Measurements from ENCODE around the gene HPCAL1. TPM values are rescaled to one million over a fixed set of nuclear protein-coding genes. Genes with fewer than 3 reads are reported as not detected.

Gene HPCAL1
- 401 TPM for total RNA-seq

GRCh38 chr2:10302479-10303180 lies at the start of gene HPCAL1:
TSS of gene HPCAL1 (plus strand) at chr2:10302904. CDS start at chr2:10419758, 116,854 bp downstream.
- peak; percentile 30 to 90 for DNase-seq (ENCODE audit: low spot score in 2 of 2)
- intact Hi-C loops (cut with DNase I), result loop anchor here (1.0 to 10.0 kb wide), 6 partner anchors 17 to 510 kb away; partner anchors contain the start of genes KLF11, ODC1, PDIA6 and RRM2
- Histone ChIP-seq H3K27me3 (no peaks in the 10 kb centered on the region), H3K4me3 (peak within 1 kb of the TSS; percentile 68 to 92), H3K9me3 (no peaks in the 10 kb centered on the region), H3K4me1 (peaks cover 0 to 6% of the 10 kb centered on the region in 2 donors), H3K27ac (peak within 1 kb of the TSS; percentile 78 to 84), H3K36me3 (no peaks in the 10 kb centered on the region)
- TF ChIP-seq CTCF (IDR thresholded peaks at IDR 0.05), result peak; percentile 50 to 70 (median 59)

GRCh38 chr2:10253596-10254372 lies 48.9 kb upstream of the HPCAL1 start:
- Histone ChIP-seq H3K36me3 (no peaks in the 10 kb centered on the region), H3K4me3 (no peak overlapping the region), H3K27me3 (no peaks in the 10 kb centered on the region), H3K9me3 (peaks cover 0 to 21% of the 10 kb centered on the region in 2 donors), H3K4me1 (no peaks in the 10 kb centered on the region), H3K27ac (no peak overlapping the region)
- DNase-seq (ENCODE audit: low spot score in 2 of 2), result no peak
- intact Hi-C loops (cut with DNase I), result no loop called here
- TF ChIP-seq CTCF (IDR thresholded peaks at IDR 0.05), result no peak

GRCh38 chr2:10254373-10255188 lies 48.1 kb upstream of the HPCAL1 start:
- intact Hi-C loops (cut with DNase I), result no loop called here
- Histone ChIP-seq H3K27ac (no peak overlapping the region), H3K4me1 (no peaks in the 10 kb centered on the region), H3K36me3 (no peaks in the 10 kb centered on the region), H3K9me3 (peaks cover 0 to 13% of the 10 kb centered on the region in 2 donors), H3K4me3 (no peak overlapping the region), H3K27me3 (no peaks in the 10 kb centered on the region)
- TF ChIP-seq CTCF (IDR thresholded peaks at IDR 0.05), result no peak
- no peak for DNase-seq (ENCODE audit: low spot score in 2 of 2)

- TF ChIP-seq CTCF (IDR thresholded peaks at IDR 0.05), result no peak
- no peak for DNase-seq (ENCODE audit: low spot score in 2 of 2)
- no peaks in the 10 kb centered on the region for H3K36me3 ChIP-seq
- no peak overlapping the region for H3K27ac ChIP-seq
- H3K4me3 ChIP-seq, result no peak overlapping the region
- H3K9me3 ChIP-seq, result peaks cover 0 to 4% of the 10 kb centered on the region in 2 donors
- intact Hi-C loops (cut with DNase I), result no loop called here
- no peaks in the 10 kb centered on the region for H3K4me1 ChIP-seq
- no peaks in the 10 kb centered on the region for H3K27me3 ChIP-seq
Measured at GRCh38 chr2:10255189-10256030, 47.3 kb upstream of the HPCAL1 start.

- Histone ChIP-seq H3K36me3 (no peaks in the 10 kb centered on the region), H3K9me3 (no peaks in the 10 kb centered on the region), H3K4me3 (no peak overlapping the region), H3K27me3 (no peaks in the 10 kb centered on the region), H3K4me1 (no peaks in the 10 kb centered on the region), H3K27ac (no peak overlapping the region)
- intact Hi-C loops (cut with DNase I), result no loop called here
- no peak for DNase-seq (ENCODE audit: low spot score in 2 of 2)
- TF ChIP-seq CTCF (IDR thresholded peaks at IDR 0.05), result no peak
Measured at GRCh38 chr2:10256031-10256514, 46.6 kb upstream of the HPCAL1 start.
